Measurements from ENCODE around the gene ARPC5.

ARPC5 gene

GRCh38 chr1:183673605-183674323, 38.2 kb upstream of the ARPC5 start:
- Histone ChIP-seq H3K36me3 (ENCODE audit: insufficient read depth, low read length) (no peaks in the 10 kb centered on the region), H4K20me1 (ENCODE audit: insufficient read depth, low read length) (no peaks in the 10 kb centered on the region), H3K9me3 (ENCODE audit: low read length) (no peaks in the 10 kb centered on the region), H3K27ac (ENCODE audit: low read depth, low read length, poor library complexity, severe bottlenecking) (no peak overlapping the region), H3K79me2 (ENCODE audit: insufficient read depth, low read length) (no peaks in the 10 kb centered on the region), H3K4me1 (ENCODE audit: insufficient read depth, low read length, severe bottlenecking) (no peaks in the 10 kb centered on the region), H3K4me2 (ENCODE audit: low read length) (no peak overlapping the region), H3K4me3 (ENCODE audit: low read depth, low read length, poor library complexity, severe bottlenecking) (no peak overlapping the region), H3F3A (ENCODE audit: insufficient read depth, low read length) (no peaks in the 10 kb centered on the region), H3K9ac (ENCODE audit: low read length) (no peak overlapping the region), H2AFZ (ENCODE audit: low read length) (no peak overlapping the region), H3K9me2 (ENCODE audit: low read depth, low read length) (no peaks in the 10 kb centered on the region), H3K27me3 (ENCODE audit: insufficient read depth, low read length) (no peaks in the 10 kb centered on the region)
- no peak for TF ChIP-seq EZH2 (IDR thresholded peaks at IDR 0.05; ENCODE audit: borderline replicate concordance, low read length)
- TF ChIP-seq CTCF (IDR thresholded peaks at IDR 0.05; ENCODE audit: low read length), result no peak

- H3K4me1 ChIP-seq (ENCODE audit: insufficient read depth, low read length, severe bottlenecking), result no peaks in the 10 kb centered on the region
- H3K9ac ChIP-seq (ENCODE audit: low read length), result no peak overlapping the region
- H2AFZ ChIP-seq (ENCODE audit: low read length), result no peak overlapping the region
- no peak overlapping the region for H3K27ac ChIP-seq (ENCODE audit: low read depth, low read length, poor library complexity, severe bottlenecking)
- no peaks in the 10 kb centered on the region for H3K27me3 ChIP-seq (ENCODE audit: insufficient read depth, low read length)
- no peaks in the 10 kb centered on the region for H4K20me1 ChIP-seq (ENCODE audit: insufficient read depth, low read length)
- H3K36me3 ChIP-seq (ENCODE audit: insufficient read depth, low read length), result no peaks in the 10 kb centered on the region
- H3K4me2 ChIP-seq (ENCODE audit: low read length), result no peak overlapping the region
- TF ChIP-seq CTCF (IDR thresholded peaks at IDR 0.05; ENCODE audit: low read length), result no peak
- TF ChIP-seq EZH2 (IDR thresholded peaks at IDR 0.05; ENCODE audit: borderline replicate concordance, low read length), result no peak
- H3K9me3 ChIP-seq (ENCODE audit: low read length), result no peaks in the 10 kb centered on the region
- H3F3A ChIP-seq (ENCODE audit: insufficient read depth, low read length), result no peaks in the 10 kb centered on the region
- H3K9me2 ChIP-seq (ENCODE audit: low read depth, low read length), result no peaks in the 10 kb centered on the region
- H3K4me3 ChIP-seq (ENCODE audit: low read depth, low read length, poor library complexity, severe bottlenecking), result no peak overlapping the region
- no peaks in the 10 kb centered on the region for H3K79me2 ChIP-seq (ENCODE audit: insufficient read depth, low read length)
Measured at GRCh38 chr1:183670169-183670568, 34.6 kb upstream of the ARPC5 start.

GRCh38 chr1:183656355-183656754, 20.8 kb upstream of the ARPC5 start:
- TF ChIP-seq CTCF (IDR thresholded peaks at IDR 0.05; ENCODE audit: low read length) (no peak), EZH2 (IDR thresholded peaks at IDR 0.05; ENCODE audit: borderline replicate concordance, low read length) (no peak)

More at GRCh38 chr1:183656355-183656754, 20.8 kb upstream of the ARPC5 start:
- Histone ChIP-seq H3K27me3 (ENCODE audit: insufficient read depth, low read length) (no peaks in the 10 kb centered on the region), H4K20me1 (ENCODE audit: insufficient read depth, low read length) (no peaks in the 10 kb centered on the region), H3K4me1 (ENCODE audit: insufficient read depth, low read length, severe bottlenecking) (no peaks in the 10 kb centered on the region), H3K79me2 (ENCODE audit: insufficient read depth, low read length) (no peaks in the 10 kb centered on the region), H3K9me3 (ENCODE audit: low read length) (no peaks in the 10 kb centered on the region), H3K9ac (ENCODE audit: low read length) (no peak overlapping the region), H2AFZ (ENCODE audit: low read length) (no peak overlapping the region), H3K9me2 (ENCODE audit: low read depth, low read length) (no peaks in the 10 kb centered on the region), H3F3A (ENCODE audit: insufficient read depth, low read length) (no peaks in the 10 kb centered on the region), H3K4me3 (ENCODE audit: low read depth, low read length, poor library complexity, severe bottlenecking) (no peak overlapping the region), H3K4me2 (ENCODE audit: low read length) (no peak overlapping the region), H3K36me3 (ENCODE audit: insufficient read depth, low read length) (no peaks in the 10 kb centered on the region), H3K27ac (ENCODE audit: low read depth, low read length, poor library complexity, severe bottlenecking) (no peak overlapping the region)

Measured in OCI-LY1 (cell line).